Ishikawa (cell line): ENCODE data around the gene FGF12.

Source experiments
- CEBPB ChIP-seq: IDR thresholded peaks from 2 replicates; pipeline ENCODE4 v1.6.1; 2012
- EP300 ChIP-seq: IDR thresholded peaks from 2 replicates; pipeline ENCODE4 v1.6.1; 2012; ENCODE audit warnings: borderline replicate concordance
- NFIC ChIP-seq: IDR thresholded peaks from 2 replicates; pipeline ENCODE4 v1.6.1; 2012
- RAD21 ChIP-seq: IDR thresholded peaks from 2 replicates; pipeline ENCODE4 v1.6.1; 2012; ENCODE audit warnings: low read depth
- TAF1 ChIP-seq: IDR thresholded peaks from 2 replicates; pipeline ENCODE4 v1.6.1; 2012; ENCODE audit warnings: low read depth, mild to moderate bottlenecking
- YY1 ChIP-seq: IDR thresholded peaks from 2 replicates; pipeline ENCODE4 v1.6.1; 2012; ENCODE audit warnings: low read depth
- TF ChIP-seq, protein P1 (sequence below): IDR thresholded peaks from 2 replicates; pipeline ENCODE4 v1.6.1; 2012; ENCODE audit warnings: low read depth, mild to moderate bottlenecking
- TF ChIP-seq, protein P2 (sequence below): IDR thresholded peaks from 2 replicates; pipeline ENCODE4 v1.6.1; 2012
- TF ChIP-seq, protein P3 (sequence below): IDR thresholded peaks from 2 replicates; pipeline ENCODE4 v1.6.1; 2012

DNA sequence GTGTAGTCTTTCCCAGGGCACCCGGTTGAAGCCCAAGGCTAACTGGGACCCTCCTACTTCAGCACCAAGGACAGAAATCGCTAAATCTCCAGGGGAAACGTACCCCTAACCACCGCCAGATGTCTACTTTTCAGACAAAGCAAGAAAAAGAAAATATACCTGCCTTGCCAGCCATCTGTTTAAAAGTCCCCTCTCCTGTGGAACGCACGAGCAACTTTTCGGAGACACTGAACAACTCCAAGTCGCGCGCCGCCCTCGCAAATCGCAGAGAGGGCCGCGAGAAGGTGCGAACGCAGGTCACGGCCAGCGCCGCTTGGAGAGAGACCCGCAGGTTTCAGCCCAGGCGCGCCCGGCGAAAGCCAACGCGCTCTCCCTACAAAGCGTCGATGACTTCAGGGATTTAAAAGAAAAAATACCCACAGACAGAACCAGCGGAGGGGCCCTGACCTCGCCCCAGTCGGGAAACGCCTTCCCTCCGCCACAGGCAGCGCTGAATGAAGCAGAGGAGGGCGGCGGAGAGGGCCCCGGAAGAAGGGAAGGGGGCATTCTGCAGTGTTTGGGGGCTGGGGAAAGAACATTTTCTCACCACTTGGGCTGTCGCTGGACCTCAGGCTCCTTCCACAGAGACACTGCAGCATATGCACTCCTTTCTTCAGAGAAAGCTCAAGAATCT is 213.1 kb downstream of the FGF12 start:
- TF ChIP-seq, protein P1, sequence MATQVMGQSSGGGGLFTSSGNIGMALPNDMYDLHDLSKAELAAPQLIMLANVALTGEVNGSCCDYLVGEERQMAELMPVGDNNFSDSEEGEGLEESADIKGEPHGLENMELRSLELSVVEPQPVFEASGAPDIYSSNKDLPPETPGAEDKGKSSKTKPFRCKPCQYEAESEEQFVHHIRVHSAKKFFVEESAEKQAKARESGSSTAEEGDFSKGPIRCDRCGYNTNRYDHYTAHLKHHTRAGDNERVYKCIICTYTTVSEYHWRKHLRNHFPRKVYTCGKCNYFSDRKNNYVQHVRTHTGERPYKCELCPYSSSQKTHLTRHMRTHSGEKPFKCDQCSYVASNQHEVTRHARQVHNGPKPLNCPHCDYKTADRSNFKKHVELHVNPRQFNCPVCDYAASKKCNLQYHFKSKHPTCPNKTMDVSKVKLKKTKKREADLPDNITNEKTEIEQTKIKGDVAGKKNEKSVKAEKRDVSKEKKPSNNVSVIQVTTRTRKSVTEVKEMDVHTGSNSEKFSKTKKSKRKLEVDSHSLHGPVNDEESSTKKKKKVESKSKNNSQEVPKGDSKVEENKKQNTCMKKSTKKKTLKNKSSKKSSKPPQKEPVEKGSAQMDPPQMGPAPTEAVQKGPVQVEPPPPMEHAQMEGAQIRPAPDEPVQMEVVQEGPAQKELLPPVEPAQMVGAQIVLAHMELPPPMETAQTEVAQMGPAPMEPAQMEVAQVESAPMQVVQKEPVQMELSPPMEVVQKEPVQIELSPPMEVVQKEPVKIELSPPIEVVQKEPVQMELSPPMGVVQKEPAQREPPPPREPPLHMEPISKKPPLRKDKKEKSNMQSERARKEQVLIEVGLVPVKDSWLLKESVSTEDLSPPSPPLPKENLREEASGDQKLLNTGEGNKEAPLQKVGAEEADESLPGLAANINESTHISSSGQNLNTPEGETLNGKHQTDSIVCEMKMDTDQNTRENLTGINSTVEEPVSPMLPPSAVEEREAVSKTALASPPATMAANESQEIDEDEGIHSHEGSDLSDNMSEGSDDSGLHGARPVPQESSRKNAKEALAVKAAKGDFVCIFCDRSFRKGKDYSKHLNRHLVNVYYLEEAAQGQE, result peak; percentile 95
- no peak for TF ChIP-seq YY1
- TF ChIP-seq CEBPB, result no peak
- TF ChIP-seq, protein P2, sequence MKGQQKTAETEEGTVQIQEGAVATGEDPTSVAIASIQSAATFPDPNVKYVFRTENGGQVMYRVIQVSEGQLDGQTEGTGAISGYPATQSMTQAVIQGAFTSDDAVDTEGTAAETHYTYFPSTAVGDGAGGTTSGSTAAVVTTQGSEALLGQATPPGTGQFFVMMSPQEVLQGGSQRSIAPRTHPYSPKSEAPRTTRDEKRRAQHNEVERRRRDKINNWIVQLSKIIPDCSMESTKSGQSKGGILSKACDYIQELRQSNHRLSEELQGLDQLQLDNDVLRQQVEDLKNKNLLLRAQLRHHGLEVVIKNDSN, result no peak
- no peak; the same call in 1 of the 2 replicates for TF ChIP-seq RAD21
- TF ChIP-seq NFIC, result no peak
- TF ChIP-seq EP300, result no peak
- TF ChIP-seq, protein P3, sequence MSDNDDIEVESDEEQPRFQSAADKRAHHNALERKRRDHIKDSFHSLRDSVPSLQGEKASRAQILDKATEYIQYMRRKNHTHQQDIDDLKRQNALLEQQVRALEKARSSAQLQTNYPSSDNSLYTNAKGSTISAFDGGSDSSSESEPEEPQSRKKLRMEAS, result peak; percentile 29; the same call in 1 of the 2 replicates
- TF ChIP-seq TAF1, result no peak
